Measurements from ENCODE around the gene INPP5D.

DNA sequence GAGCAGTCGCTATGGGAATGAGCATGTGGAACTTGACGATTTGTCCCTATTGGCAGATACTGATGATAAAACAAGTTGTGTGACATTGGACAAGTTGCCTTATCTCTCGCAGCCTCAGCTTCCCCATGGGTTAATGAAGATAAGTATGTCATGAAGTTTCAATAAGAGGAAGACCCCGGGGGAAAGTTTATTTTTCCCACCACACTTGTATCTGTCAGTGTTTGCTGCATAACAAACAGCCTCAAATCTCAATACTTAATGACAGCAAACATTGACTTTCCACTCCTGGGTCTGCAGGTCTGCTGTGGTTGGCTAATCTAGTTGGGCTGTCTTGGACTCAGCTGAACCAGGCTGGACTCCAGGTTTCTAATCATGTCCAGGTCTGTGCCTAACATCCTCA lies 45.8 kb downstream of the INPP5D start:
- TF ChIP-seq POLR2A (IDR thresholded peaks at IDR 0.05) = no peak
- TF ChIP-seq CTCF (IDR thresholded peaks at IDR 0.05) = no peak

Measured in testis (tissue), 2 donors.